Activated naive CD8-positive, alpha-beta T cell treated with anti-CD3 and anti-CD28 coated beads for 36 hours (primary cell): ENCODE measurements around the gene SFTPB. TPM values are rescaled to one million over a fixed set of nuclear protein-coding genes. Genes with fewer than 3 reads are reported as not detected.

Experiments used
- DNase-seq: peaks from one replicate; pipeline ENCODE4 v3.0.0; 2021
- H3K27ac Mint-ChIP-seq: one replicate; pipeline ENCODE4 v1.8.0; 2022; ENCODE audit warnings: mild to moderate bottlenecking, moderate library complexity, mixed read lengths
- H3K27me3 Mint-ChIP-seq: one replicate; pipeline ENCODE4 v1.8.0; 2022; ENCODE audit warnings: mild to moderate bottlenecking, mixed read lengths
- H3K36me3 Mint-ChIP-seq: one replicate; pipeline ENCODE4 v1.8.0; 2021; ENCODE audit warnings: mild to moderate bottlenecking, mixed read lengths
- H3K4me1 Mint-ChIP-seq: one replicate; pipeline ENCODE4 v1.8.0; 2021; ENCODE audit warnings: mixed read lengths
- H3K4me3 Mint-ChIP-seq: one replicate; pipeline ENCODE4 v1.8.0; 2022; ENCODE audit warnings: mild to moderate bottlenecking, moderate library complexity, mixed read lengths
- H3K9me3 Mint-ChIP-seq: one replicate; pipeline ENCODE4 v1.8.0; 2022; ENCODE audit warnings: mixed read lengths
- total RNA-seq, 2 experiments: library from RNA; stranded (reverse); gene quantifications; one replicate each; pipeline ENCODE4 v1.2.3, GENCODE V29; 2021

The SFTPB gene
- total RNA-seq, 2 experiments from 2014 or later, result not detected

DNA sequence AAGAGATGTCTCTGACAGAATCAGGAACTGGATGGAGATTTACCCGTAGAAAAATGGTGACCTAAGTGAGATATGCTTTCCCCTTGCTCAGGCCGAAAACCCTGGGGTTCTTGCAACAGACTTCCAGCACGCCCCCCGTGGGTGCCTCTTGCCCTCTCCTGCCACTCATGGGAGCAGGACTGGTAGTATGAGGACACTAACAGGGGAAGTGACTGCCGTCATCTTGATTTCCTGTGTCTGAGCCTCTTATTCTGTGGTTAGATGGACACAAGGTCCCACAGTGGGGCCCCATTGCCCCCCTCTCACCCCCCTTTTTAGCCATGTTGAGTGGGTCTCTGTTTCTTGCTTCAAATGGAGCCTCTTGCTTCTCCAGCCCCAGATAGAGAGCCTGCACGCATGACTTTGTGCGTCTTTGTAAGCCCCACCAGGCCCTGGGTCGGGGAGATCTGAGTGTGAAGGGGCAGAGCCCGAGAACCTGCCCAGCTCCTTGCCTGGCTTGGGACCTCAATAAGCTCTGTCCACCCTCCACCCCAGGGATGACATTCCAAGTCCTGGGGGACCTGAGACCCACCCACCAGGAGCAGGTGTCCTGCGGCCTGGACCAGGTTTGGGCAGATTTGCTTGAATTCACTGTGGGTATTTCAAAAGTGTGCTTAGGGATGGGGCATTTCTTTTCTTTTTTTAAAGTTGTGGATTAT, 38.7 kb upstream of the SFTPB start:
- Mint-ChIP-seq H3K36me3 (no peaks in the 10 kb centered on the region), H3K4me1 (peaks cover 24% of the 10 kb centered on the region), H3K27me3 (peaks cover 49% of the 10 kb centered on the region), H3K27ac (no peak overlapping the region), H3K4me3 (no peak overlapping the region), H3K9me3 (no peaks in the 10 kb centered on the region)
- no peak for DNase-seq

DNA sequence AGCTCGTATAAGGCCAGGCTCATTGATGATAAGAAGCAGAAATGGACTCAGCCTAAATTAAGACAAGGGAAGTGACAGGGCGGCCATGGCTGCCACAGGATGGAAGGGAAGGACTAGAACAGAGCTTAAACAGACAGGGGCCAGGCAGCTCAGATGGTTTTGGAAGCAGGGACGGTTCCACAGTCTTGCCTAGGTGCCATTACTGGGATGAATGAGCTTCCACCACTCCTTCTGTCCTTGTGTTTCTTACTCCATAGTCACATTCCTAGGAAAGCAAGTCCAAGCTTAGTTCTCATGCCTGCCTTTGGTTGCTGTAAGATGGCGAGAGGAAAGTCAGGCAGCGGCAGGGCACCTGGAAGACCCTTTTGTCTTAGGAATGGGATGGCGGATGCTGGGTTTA, 38.1 kb upstream of the SFTPB start:
- no peaks in the 10 kb centered on the region for H3K9me3 Mint-ChIP-seq
- DNase-seq, result no peak
- no peak overlapping the region for H3K27ac Mint-ChIP-seq
- H3K4me1 Mint-ChIP-seq, result peaks cover 26% of the 10 kb centered on the region
- no peaks in the 10 kb centered on the region for H3K36me3 Mint-ChIP-seq
- H3K4me3 Mint-ChIP-seq, result no peak overlapping the region
- H3K27me3 Mint-ChIP-seq, result peaks cover 42% of the 10 kb centered on the region

DNA sequence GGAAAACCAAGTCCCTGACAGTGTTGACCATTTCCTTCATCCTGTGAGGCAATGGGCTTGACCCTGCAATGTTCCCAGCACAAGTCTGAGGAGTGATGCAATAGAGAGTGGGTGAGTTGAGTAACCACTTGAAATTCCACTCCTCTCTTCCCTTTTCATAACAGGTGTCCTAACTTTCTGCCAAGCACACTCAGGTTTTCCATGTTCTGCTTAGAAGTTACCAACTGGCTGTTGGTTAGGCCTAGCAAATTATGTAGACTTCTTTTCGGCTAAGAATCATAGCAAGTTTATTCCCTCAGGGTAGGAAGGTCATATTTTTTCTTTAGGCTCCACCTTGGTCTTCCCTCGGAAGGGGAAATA, 37.7 kb upstream of the SFTPB start:
- Mint-ChIP-seq H3K27ac (no peak overlapping the region), H3K4me1 (peaks cover 26% of the 10 kb centered on the region), H3K36me3 (no peaks in the 10 kb centered on the region)

GRCh38 chr2:85704800-85705679, 37.0 kb upstream of the SFTPB start:
- H3K36me3 Mint-ChIP-seq, result no peaks in the 10 kb centered on the region
- no peak overlapping the region for H3K4me3 Mint-ChIP-seq
- peaks cover 26% of the 10 kb centered on the region for H3K4me1 Mint-ChIP-seq
- peaks cover 40% of the 10 kb centered on the region for H3K27me3 Mint-ChIP-seq
- peak overlapping the region; percentile 34 for H3K27ac Mint-ChIP-seq
- no peaks in the 10 kb centered on the region for H3K9me3 Mint-ChIP-seq
- no peak for DNase-seq

More for the DNA sequence above, 37.7 kb upstream of the SFTPB start:
- H3K9me3 Mint-ChIP-seq, result no peaks in the 10 kb centered on the region
- H3K27me3 Mint-ChIP-seq, result peaks cover 40% of the 10 kb centered on the region
- DNase-seq, result no peak
- H3K4me3 Mint-ChIP-seq, result no peak overlapping the region

GRCh38 chr2:85704038-85704437, 36.0 kb upstream of the SFTPB start:
- peaks cover 40% of the 10 kb centered on the region for H3K27me3 Mint-ChIP-seq
- no peaks in the 10 kb centered on the region for H3K36me3 Mint-ChIP-seq
- no peaks in the 10 kb centered on the region for H3K9me3 Mint-ChIP-seq
- DNase-seq, result no peak
- peaks cover 26% of the 10 kb centered on the region for H3K4me1 Mint-ChIP-seq
- no peak overlapping the region for H3K27ac Mint-ChIP-seq
- H3K4me3 Mint-ChIP-seq, result no peak overlapping the region

- Mint-ChIP-seq H3K27me3 (peaks cover 40% of the 10 kb centered on the region), H3K4me1 (peaks cover 26% of the 10 kb centered on the region), H3K4me3 (no peak overlapping the region), H3K36me3 (no peaks in the 10 kb centered on the region), H3K9me3 (no peaks in the 10 kb centered on the region), H3K27ac (no peak overlapping the region)
- no peak for DNase-seq
Observed at GRCh38 chr2:85703329-85703728, 35.3 kb upstream of the SFTPB start.

DNA sequence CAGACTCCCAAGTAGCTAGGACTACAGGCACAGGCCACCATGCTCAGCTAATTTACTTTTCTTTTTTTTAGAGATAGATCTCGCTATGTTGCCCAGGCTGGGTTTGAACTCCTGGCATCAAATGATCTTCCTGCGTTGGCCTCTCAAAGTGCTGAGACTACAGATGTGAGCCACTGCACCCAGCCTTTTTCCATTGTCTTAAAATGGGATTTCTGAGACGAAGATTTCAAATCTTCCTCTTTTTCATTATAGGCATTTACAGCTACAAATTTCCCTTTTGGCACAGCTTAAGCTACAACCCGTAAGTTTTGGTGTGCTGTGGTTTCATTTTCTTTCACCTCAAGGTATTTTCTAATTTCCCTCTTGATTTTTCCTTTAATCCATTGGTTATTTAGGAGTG, 34.8 kb upstream of the SFTPB start:
- H3K9me3 Mint-ChIP-seq, result no peaks in the 10 kb centered on the region
- peaks cover 26% of the 10 kb centered on the region for H3K4me1 Mint-ChIP-seq
- H3K36me3 Mint-ChIP-seq, result no peaks in the 10 kb centered on the region
- H3K27me3 Mint-ChIP-seq, result peaks cover 37% of the 10 kb centered on the region
- no peak overlapping the region for H3K4me3 Mint-ChIP-seq
- no peak for DNase-seq
- peak overlapping the region; percentile 18 for H3K27ac Mint-ChIP-seq

GRCh38 chr2:85702172-85702571, 34.2 kb upstream of the SFTPB start:
- Mint-ChIP-seq H3K4me1 (peaks cover 26% of the 10 kb centered on the region), H3K27me3 (peaks cover 33% of the 10 kb centered on the region), H3K4me3 (no peak overlapping the region)

GRCh38 chr2:85699325-85699724, 31.3 kb upstream of the SFTPB start:
- Mint-ChIP-seq H3K36me3 (no peaks in the 10 kb centered on the region), H3K4me1 (peaks cover 17% of the 10 kb centered on the region), H3K9me3 (no peaks in the 10 kb centered on the region), H3K27me3 (peaks cover 13% of the 10 kb centered on the region), H3K4me3 (no peak overlapping the region), H3K27ac (no peak overlapping the region)
- DNase-seq, result no peak

More at GRCh38 chr2:85702172-85702571, 34.2 kb upstream of the SFTPB start:
- peak overlapping the region; percentile 22 for H3K27ac Mint-ChIP-seq
- no peaks in the 10 kb centered on the region for H3K9me3 Mint-ChIP-seq
- no peaks in the 10 kb centered on the region for H3K36me3 Mint-ChIP-seq
- DNase-seq, result no peak

DNA sequence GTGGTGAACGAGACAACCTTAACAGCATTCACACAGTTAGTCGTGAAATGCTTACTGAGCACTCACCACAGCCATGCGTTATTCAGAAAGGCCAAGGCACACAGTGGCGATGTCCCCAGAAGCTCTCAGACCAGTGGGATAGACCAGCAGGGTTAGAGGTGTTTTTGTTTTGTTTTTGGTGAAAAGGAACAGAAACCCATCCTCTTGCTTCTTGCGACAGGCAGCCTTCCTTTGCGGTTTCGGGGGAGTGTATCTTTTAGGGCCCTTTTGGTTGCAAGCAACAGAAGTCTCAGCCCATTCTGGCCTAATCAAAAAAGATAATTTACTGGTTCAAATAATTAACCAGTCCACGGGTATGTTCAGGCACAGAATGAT, 30.9 kb upstream of the SFTPB start:
- no peak for DNase-seq
- Mint-ChIP-seq H3K4me1 (peaks cover 17% of the 10 kb centered on the region), H3K4me3 (no peak overlapping the region), H3K36me3 (no peaks in the 10 kb centered on the region), H3K27ac (no peak overlapping the region), H3K9me3 (no peaks in the 10 kb centered on the region), H3K27me3 (peaks cover 10% of the 10 kb centered on the region)

GRCh38 chr2:85698184-85698879, 30.3 kb upstream of the SFTPB start:
- no peaks in the 10 kb centered on the region for H3K36me3 Mint-ChIP-seq
- no peak for DNase-seq
- H3K27ac Mint-ChIP-seq, result no peak overlapping the region
- H3K9me3 Mint-ChIP-seq, result no peaks in the 10 kb centered on the region
- H3K27me3 Mint-ChIP-seq, result peaks cover 5% of the 10 kb centered on the region
- no peak overlapping the region for H3K4me3 Mint-ChIP-seq
- H3K4me1 Mint-ChIP-seq, result peaks cover 17% of the 10 kb centered on the region

GRCh38 chr2:85697716-85698115, 29.7 kb upstream of the SFTPB start:
- no peak overlapping the region for H3K4me3 Mint-ChIP-seq
- H3K36me3 Mint-ChIP-seq, result no peaks in the 10 kb centered on the region
- H3K27me3 Mint-ChIP-seq, result peaks cover 4% of the 10 kb centered on the region
- no peak for DNase-seq
- peaks cover 12% of the 10 kb centered on the region for H3K4me1 Mint-ChIP-seq
- no peaks in the 10 kb centered on the region for H3K9me3 Mint-ChIP-seq
- no peak overlapping the region for H3K27ac Mint-ChIP-seq

- H3K4me3 Mint-ChIP-seq, result no peak overlapping the region
- peaks cover 5% of the 10 kb centered on the region for H3K4me1 Mint-ChIP-seq
- DNase-seq, result no peak
Observed at GRCh38 chr2:85697096-85697495, 29.1 kb upstream of the SFTPB start.

DNA sequence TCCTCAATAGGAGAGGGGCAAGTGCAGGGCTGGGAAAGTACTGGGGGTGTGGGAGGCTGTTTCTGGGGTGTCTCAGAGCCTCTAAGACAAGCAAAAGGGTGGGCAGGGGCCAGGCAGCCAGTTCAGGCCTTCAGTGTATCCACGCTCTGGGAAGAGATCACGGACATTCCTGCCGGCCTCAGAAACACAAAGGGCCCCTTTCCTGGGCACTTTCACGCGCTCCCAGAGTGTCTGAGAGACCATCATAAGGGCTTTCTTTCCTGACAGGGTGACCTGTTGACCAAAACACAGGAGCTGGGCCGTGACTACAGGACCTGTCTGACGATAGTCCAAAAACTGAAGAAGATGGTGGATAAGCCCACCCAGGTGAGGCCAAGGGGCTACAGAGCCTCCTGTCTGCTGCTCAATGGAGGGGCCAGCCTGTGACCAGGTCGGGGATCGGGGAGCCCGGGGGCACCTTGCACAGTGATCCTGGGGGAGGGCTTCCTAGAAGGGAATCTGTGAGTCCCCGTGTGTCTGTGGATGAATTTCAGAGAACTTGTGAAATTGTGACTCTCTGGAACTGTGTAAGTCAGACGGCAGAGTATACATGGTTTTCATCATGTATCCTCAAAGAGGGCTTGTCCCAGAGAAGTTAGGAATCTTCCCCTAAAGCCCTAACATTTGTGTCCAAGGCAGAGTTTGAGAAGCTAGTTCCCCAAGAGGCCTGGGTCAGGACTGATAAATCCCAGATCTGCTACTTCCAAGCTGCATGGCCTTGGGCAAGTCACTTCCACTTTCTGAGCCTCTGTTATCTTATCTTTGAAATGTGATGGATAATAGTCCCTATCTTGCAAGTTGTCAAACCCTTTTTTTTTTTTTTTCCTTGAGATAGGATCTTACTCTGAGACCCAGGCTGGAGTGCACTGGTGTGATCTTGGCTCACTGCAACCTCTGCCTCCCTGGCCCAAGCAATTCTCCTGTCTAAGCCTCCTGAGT, 28.0 kb upstream of the SFTPB start:
- H3K27ac Mint-ChIP-seq, result no peak overlapping the region
- H3K27me3 Mint-ChIP-seq, result no peaks in the 10 kb centered on the region
- DNase-seq, result no peak
- H3K4me3 Mint-ChIP-seq, result no peak overlapping the region
- no peaks in the 10 kb centered on the region for H3K9me3 Mint-ChIP-seq
- peaks cover 2% of the 10 kb centered on the region for H3K4me1 Mint-ChIP-seq
- no peaks in the 10 kb centered on the region for H3K36me3 Mint-ChIP-seq

More at GRCh38 chr2:85697096-85697495, 29.1 kb upstream of the SFTPB start:
- Mint-ChIP-seq H3K36me3 (no peaks in the 10 kb centered on the region), H3K9me3 (no peaks in the 10 kb centered on the region), H3K27me3 (no peaks in the 10 kb centered on the region), H3K27ac (no peak overlapping the region)
